Upper lobe of right lung (tissue), 1 donor: ENCODE results near the gene HJV. TPM values are rescaled to one million over a fixed set of nuclear protein-coding genes. Genes with fewer than 3 reads are reported as not detected.
A peak's percentile ranks its signal among the peaks of the same experiment; 100 is the strongest.

Experiments
- ATAC-seq: fragments of 200-7000 bp; cut with Tn5 transposase; one replicate; pipeline ENCODE4 v1.9.1; 2020; ENCODE audit warnings: mild to moderate bottlenecking, moderate library complexity
- DNase-seq: peaks from one replicate; pipeline ENCODE4 v3.0.0-alpha.2; 2020
- H3K27ac ChIP-seq: fragments of 200-600 bp; one replicate; pipeline ENCODE4 v1.8.0; 2022
- H3K27me3 ChIP-seq: fragments of 200-600 bp; one replicate; pipeline ENCODE4 v1.8.0; 2022; ENCODE audit warnings: mild to moderate bottlenecking
- H3K36me3 ChIP-seq: fragments of 200-600 bp; one replicate; pipeline ENCODE4 v1.8.0; 2022
- H3K4me1 ChIP-seq: fragments of 200-600 bp; one replicate; pipeline ENCODE4 v1.8.0; 2022
- H3K4me3 ChIP-seq: fragments of 200-600 bp; one replicate; pipeline ENCODE4 v1.8.0; 2022; ENCODE audit warnings: mild to moderate bottlenecking
- H3K9me3 ChIP-seq: fragments of 200-600 bp; one replicate; pipeline ENCODE4 v1.8.0; 2022
- intact Hi-C: fragments of 100-400 bp; cut with DNase I; formaldehyde crosslinking; loops from one replicate; pipeline ENCODE4 v1.11.0; 2022
- total RNA-seq: library from RNA; stranded (reverse); fragmentation: NEBNext Ultra II Directional; extraction: Animal tissue kit (Norgen Biotek cat#: 25700); gene quantifications from one replicate; pipeline ENCODE4 v1.2.1, GENCODE V29; 2021
- TF ChIP-seq, protein P1 (sequence below): fragments of 200-600 bp; IDR thresholded peaks from one replicate; pipeline ENCODE4 v1.8.0; 2022; ENCODE audit warnings: antibody characterized with exemption
- donor health status: DM: no; HTN: yes; CAD: no; lungs with severe emphysema.

Gene HJV
- total RNA-seq, 1 donor from 2014 or later: not detected

DNA sequence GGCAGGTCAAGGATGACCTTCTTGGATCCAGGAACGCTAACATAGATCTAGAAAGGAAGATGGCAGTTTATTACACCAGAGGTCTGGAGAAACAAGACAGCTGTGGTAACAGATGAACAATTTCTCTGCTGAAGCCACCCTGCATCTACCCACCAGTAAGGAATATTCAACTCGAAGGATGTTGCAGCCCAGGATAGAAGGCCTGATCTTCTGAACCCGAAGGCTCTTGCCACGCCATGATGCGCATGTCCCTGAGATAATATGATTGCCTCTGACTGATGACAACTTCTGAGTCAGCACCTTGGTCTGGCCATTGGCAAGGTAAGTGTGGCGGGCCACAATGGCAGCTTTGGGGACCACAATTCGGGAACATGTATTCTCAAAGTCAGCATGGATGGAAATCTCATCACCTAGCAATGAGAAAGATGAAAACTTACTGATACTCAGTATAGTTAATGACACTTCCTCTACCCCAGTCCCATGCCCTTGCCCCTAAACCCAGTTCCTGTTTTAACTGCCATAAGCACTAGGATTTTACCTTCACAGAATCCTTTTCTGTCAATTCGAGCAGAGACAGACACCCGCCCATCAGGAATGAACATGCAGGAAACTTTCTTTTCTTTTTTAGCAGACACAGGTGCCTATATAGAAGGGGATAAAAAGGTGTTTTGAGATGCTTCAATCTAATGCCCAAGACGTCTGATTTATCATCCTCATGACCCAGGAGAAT is 27.0 kb downstream of the HJV start:
- Histone ChIP-seq H3K4me3 (peak overlapping the region; percentile 92), H3K27ac (peak overlapping the region; percentile 99), H3K4me1 (peaks cover 48% of the 10 kb centered on the region), H3K27me3 (no peaks in the 10 kb centered on the region), H3K9me3 (no peaks in the 10 kb centered on the region), H3K36me3 (peaks cover 36% of the 10 kb centered on the region)
- intact Hi-C loops: no loop called here
- DNase-seq (no peak), ATAC-seq (no peak)
- TF ChIP-seq, protein P1, sequence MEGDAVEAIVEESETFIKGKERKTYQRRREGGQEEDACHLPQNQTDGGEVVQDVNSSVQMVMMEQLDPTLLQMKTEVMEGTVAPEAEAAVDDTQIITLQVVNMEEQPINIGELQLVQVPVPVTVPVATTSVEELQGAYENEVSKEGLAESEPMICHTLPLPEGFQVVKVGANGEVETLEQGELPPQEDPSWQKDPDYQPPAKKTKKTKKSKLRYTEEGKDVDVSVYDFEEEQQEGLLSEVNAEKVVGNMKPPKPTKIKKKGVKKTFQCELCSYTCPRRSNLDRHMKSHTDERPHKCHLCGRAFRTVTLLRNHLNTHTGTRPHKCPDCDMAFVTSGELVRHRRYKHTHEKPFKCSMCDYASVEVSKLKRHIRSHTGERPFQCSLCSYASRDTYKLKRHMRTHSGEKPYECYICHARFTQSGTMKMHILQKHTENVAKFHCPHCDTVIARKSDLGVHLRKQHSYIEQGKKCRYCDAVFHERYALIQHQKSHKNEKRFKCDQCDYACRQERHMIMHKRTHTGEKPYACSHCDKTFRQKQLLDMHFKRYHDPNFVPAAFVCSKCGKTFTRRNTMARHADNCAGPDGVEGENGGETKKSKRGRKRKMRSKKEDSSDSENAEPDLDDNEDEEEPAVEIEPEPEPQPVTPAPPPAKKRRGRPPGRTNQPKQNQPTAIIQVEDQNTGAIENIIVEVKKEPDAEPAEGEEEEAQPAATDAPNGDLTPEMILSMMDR: no peak

DNA sequence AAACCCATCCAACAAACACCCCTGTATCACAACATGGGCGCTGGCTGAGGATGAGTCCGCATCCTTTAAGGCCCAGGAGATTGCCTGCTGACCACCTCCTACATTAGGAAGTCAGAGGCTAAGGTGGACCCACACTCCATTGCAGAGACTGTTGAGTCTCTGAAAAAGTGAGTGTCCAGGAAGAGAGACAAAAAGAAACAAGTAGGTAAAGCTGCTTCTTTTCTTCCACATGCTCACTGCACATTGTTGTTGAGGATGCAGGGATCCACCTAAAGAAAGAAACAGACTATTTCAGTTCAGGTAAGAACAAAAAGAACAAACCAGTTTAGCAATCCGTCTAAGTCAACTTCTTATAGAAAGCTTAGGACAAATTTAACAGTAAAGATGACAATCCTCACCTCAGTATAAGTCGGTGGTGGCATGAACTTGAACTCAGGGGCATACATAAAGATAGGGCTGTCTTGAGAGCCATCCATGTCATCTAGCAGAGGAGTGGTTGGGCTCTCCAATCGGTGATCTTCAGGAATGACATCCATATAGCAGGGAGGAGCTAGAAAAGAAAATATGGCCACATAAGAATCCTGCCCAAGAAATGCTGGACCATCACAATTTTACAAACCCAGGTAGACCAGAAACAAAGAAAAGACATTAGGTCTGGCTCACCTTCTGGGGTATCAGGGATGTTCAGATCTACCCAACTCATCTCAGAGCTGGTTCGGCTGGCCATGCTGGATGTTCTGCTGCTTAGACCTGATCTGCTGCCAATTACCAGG is 27.7 kb downstream of the HJV start:
- H3K36me3 ChIP-seq: peaks cover 36% of the 10 kb centered on the region
- peak overlapping the region; percentile 92 for H3K4me3 ChIP-seq
- H3K27ac ChIP-seq: peak overlapping the region; percentile 99
- ATAC-seq: no peak
- H3K4me1 ChIP-seq: peaks cover 40% of the 10 kb centered on the region
- no peak for DNase-seq
- H3K9me3 ChIP-seq: no peaks in the 10 kb centered on the region
- intact Hi-C loops: no loop called here
- TF ChIP-seq, protein P1: no peak
- H3K27me3 ChIP-seq: no peaks in the 10 kb centered on the region

DNA sequence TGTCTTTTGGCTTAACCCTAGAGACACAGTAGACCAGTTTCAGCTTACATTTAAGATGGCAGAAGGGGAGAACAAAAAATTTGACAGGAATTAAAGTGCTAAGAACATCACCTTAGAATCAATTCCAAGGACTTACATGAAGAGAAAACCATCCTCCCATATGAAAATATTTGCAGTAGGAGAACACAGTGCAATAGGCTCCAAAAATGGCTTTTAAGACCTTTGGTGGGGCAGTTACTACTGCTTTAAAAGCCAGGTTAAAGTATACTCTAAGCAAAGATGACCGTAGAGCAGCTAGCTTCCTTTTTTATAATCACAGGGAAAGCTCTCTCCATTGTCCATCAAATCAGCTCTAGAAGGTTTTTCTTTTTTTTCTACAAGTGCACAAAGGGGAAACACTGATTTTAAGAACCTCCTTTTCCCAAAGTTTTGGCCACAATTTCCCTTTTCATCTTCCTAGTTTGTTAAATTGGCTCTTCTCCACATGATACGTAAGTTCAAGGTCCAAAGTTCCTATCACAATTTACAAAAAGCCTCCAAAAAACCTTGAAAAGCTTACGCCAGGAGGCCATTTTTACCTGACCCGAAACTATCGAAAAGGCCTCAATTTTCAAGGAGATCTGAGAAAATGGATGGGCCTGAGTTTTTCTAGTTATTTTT is 28.4 kb downstream of the HJV start:
- no peak for ATAC-seq
- TF ChIP-seq, protein P1: no peak

DNA sequence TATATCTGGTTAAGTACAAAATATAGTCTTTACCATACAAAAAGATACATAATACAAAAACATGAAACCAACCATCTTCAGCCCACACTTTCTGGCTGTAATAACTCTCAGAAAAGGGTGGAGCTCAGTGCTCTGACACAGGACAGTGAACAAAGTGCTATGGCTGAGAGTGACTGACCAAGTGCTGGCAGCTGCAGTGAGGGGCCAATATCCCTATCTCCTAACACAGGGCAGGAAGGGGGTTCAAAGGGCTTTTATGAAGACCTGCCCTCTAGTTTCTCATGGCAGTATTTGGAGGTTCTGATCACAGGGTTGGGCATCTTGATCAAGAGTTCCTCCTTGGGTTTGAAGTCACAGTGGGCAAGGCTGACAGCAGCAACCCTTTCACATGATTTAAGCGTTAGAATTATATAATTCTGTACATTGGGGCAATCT is 29.0 kb downstream of the HJV start:
- Histone ChIP-seq H3K9me3 (no peaks in the 10 kb centered on the region), H3K36me3 (peaks cover 36% of the 10 kb centered on the region), H3K27me3 (no peaks in the 10 kb centered on the region), H3K4me1 (peaks cover 28% of the 10 kb centered on the region), H3K4me3 (peak overlapping the region; percentile 92), H3K27ac (peak overlapping the region; percentile 99)
- TF ChIP-seq, protein P1: no peak
- no peak for DNase-seq
- intact Hi-C loops: no loop called here
- ATAC-seq: no peak

More for the DNA sequence above, 28.4 kb downstream of the HJV start:
- Histone ChIP-seq H3K9me3 (no peaks in the 10 kb centered on the region), H3K27ac (peak overlapping the region; percentile 99), H3K36me3 (peaks cover 36% of the 10 kb centered on the region), H3K27me3 (no peaks in the 10 kb centered on the region), H3K4me1 (peaks cover 33% of the 10 kb centered on the region), H3K4me3 (peak overlapping the region; percentile 92)
- intact Hi-C loops: no loop called here
- DNase-seq: no peak

DNA sequence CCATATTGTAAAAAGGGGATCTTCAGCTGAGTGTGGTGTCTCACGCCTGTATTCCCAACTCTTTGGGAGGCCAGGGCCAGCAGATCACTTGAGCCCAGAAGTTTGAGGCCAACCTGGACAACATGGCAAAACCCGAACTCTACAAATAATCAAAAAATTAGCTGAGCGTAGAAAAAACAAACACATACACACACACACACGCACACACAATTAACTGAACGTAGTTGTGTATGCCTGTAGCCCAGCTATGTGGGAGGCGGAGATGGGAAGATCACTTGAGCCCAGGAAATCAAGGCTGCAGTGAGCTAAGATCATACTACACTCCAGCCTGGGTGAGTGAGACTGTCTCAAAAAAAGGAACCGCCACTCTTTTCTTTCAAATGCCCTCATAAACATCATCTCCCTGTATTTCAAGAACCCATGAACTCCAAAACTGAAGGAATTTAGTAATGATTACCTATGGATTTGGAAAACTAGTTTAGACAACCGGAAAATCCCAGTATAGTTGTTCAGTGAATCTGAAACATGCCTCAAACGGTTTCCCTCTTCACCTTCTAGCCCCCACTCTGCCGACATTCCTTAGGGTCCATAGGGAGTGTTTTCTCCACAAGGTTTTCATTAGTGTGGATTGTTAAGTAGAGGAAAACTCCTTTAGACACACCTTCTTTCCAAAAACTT is 29.7 kb downstream of the HJV start:
- no peak for DNase-seq

More for the DNA sequence above, 29.7 kb downstream of the HJV start:
- Histone ChIP-seq H3K4me3 (peak overlapping the region; percentile 92), H3K36me3 (peaks cover 36% of the 10 kb centered on the region), H3K9me3 (no peaks in the 10 kb centered on the region), H3K4me1 (peaks cover 23% of the 10 kb centered on the region), H3K27me3 (no peaks in the 10 kb centered on the region), H3K27ac (peak overlapping the region; percentile 99)
- intact Hi-C loops: no loop called here
- TF ChIP-seq, protein P1: no peak
- peak; percentile 7 for ATAC-seq
